GM11168 (cell line): ENCODE results near the gene FAM111B.

Experiments
- in situ Hi-C: fragments of 300-500 bp; cut with MboI; formaldehyde crosslinking; loops from one replicate; pipeline ENCODE4 v1.12.0; 2022; ENCODE audit warnings: low sequenced_read_pairs; ENCODE audit not compliant: unreplicated experiment

The FAM111B gene

DNA sequence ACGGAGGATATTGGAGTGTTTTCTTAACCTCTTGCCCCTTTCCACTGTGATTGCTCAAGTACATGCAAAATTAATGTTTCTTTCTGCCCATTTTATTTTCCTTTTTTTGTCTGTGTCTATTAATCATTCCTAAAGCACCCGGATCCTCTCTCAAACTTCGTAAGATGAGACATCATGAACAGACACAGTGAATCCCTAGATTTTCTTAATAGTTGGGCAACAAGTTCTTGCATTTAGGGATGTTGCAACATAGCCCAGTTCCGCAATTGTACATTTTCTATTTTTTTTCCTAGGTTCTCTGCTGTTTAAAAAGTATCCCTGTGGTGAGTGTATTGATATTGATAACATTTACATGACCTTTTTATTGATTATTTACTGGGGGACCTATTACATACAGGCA is 38.5 kb downstream of the FAM111B start:
- in situ Hi-C loops = no loop called here

DNA sequence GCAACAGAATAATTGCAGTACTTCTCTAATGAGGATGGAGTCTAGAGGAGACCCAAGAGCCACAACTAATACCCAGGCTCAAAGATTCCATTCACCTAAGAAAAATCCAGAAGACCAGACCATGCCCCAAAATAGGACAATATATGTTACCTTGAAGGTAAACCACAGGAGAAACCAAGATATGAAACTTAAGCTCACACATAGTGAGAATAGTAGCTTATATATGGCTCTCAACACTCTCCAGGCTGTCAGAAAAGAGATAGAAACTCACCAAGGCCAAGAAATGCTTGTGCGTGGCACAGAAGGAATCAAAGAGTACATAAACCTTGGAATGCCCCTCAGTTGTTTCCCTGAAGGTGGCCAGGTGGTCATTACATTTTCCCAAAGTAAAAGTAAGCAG is 44.7 kb downstream of the FAM111B start:
- in situ Hi-C loops = no loop called here

DNA sequence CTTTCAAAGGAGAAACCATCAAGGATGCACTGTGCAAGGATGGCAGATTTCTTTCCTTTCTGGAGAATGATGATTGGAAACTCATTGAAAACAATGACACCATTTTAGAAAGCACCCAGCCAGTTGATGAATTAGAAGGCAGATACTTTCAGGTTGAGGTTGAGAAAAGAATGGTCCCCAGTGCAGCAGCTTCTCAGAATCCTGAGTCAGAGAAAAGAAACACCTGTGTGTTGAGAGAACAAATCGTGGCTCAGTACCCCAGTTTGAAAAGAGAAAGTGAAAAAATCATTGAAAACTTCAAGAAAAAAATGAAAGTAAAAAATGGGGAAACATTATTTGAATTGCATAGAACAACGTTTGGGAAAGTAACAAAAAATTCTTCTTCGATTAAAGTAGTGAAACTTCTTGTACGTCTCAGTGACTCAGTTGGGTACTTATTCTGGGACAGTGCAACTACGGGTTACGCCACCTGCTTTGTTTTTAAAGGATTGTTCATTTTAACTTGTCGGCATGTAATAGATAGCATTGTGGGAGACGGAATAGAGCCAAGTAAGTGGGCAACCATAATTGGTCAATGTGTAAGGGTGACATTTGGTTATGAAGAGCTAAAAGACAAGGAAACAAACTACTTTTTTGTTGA is 45.4 kb downstream of the FAM111B start:
- in situ Hi-C loops = no loop called here

DNA sequence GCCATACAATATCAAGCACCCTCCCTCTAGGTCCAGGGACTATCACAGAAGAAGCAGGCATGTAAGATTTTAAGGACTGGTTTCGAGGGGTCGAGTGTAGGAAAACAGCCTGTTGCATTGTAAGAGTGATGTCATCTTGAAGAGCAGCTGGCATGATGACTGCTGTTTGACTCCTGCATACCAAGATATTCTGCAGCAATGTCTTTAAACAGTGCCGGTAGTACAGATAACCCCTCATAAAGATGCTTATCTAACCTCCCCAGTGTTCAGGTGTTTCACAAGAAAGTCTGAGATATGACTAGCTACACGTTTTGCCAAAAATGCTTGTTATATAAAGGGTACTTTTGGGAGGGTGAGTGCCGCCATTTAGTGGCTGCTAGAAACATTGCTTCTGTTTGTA is 47.6 kb downstream of the FAM111B start:
- in situ Hi-C loops = no loop called here

DNA sequence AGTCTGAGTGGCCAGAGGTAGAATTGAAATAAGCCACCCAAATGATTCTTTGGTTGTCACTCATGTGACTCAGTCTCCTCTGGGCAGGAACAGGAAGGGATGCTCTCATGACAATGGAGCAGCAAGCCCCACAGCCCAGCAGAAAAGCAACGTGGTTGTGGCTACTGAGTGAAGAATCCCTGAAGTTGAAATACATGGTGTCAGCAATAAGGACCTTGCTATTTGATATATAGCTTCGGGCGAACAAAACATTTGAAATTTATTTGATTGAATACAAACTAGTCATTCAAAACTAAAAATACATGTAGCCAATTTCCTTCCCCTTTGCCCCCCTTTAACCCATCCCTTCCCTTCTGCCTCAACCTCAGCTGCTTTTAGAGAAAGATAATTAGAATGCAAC is 50.4 kb downstream of the FAM111B start:
- in situ Hi-C loops = no loop called here

DNA sequence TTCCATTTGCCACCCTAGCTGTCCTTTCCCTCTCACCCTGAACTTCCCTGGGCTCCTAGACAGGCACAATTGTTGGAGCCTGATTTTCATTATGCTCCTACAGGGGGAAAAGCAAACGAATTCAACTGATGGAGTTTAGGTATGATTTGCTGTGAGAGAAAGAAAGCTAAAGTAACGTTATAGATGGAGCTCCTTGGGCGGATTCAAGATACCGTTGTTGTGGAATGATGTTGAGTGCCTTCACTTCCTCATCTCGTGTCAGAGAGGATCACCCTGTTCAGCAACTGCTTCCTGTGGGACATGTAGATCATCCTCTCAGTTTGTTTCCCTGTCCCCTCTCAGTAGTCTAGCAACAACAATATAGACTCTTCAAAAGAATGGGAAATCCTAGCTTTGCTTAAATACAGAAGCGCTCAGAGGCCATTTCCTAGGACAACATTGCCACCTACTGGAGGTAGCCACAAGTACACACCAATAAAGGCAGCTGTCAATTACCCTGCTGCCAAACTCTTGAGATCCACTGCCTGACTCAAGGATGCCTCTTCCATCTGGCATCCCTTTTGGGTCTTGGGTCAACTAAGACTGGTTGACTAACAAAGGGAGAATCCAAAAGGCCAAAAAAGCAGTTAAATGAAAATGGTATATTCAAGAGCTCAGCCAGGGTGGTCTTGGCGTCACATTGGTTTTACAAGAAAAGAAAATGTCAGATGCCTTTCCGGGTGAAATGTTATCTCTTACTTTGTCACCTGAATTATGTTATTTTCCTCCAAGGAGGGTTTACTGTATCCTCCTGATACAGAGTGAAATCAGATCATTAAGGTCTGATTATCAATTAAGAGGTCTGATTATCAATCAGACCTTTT is 51.4 kb downstream of the FAM111B start:
- in situ Hi-C loops = no loop called here

DNA sequence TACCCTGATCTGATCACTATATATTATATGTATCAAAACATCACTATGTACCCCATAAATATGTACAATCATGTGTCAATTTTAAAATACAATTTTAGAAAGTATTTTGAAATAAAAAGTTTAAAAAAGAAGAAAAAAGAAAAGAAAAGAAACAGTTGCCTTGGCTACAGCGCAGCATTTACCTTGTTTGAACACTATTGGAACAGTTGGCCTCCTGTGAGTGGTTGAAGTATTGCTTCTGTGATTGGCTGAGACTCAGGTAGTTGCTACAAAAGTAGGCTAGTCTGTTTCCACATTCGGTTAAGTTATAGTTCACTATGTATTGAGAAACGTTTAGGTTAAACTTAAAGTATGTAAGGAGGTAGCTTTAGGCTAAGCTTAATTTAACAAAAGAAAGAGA is 57.0 kb downstream of the FAM111B start:
- in situ Hi-C loops = no loop called here

DNA sequence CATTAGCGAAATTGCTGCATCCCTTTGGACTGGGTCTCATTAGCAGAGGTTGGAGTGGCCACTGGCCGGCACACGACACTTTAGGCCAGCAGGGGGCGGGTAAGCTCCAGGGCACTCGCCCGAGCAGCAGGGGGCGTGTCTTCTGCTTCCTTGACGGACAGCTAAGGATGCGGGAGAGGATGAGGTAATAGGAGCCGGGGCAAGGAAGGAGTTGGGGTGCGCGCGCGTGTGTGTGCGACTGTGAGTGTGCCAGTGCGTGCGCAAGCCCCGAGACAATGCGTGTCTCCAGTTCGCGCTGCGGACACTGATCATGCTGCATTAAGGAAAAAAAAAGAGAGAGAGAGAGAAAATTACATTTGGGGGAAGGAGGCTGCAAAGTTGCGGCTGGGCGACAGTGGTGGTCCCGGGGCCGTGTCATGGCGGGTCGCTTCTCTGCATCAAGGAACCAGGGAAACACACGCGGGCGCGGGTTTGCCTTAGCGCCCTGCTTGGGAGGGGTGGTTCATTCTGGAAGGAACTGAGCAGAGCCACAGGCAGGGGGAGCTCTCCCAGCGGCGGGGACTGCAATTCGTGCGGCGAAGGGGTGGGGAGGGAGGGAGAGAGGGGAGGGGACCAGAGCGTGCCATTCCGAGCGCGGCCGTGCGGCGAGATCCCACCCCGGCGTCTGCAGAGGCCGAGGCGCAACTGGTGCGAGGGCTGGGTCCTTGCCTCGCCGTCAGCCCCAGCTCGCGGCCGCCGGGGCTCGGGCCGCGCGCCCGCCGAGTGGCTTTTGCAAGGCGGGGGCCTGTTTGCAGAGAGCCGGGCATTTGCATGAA is 64.7 kb downstream of the FAM111B start, which contains the start of gene DTX4:
DTX4 (plus strand) TSS at position 625 of the 815 bp plus-strand sequence. CDS start 464 bp downstream, outside the sequence.
- in situ Hi-C loops = loop anchor here (10.0 kb wide), 1 partner anchor 253 kb away; the partner anchor contains the start of gene OR5A2

DNA sequence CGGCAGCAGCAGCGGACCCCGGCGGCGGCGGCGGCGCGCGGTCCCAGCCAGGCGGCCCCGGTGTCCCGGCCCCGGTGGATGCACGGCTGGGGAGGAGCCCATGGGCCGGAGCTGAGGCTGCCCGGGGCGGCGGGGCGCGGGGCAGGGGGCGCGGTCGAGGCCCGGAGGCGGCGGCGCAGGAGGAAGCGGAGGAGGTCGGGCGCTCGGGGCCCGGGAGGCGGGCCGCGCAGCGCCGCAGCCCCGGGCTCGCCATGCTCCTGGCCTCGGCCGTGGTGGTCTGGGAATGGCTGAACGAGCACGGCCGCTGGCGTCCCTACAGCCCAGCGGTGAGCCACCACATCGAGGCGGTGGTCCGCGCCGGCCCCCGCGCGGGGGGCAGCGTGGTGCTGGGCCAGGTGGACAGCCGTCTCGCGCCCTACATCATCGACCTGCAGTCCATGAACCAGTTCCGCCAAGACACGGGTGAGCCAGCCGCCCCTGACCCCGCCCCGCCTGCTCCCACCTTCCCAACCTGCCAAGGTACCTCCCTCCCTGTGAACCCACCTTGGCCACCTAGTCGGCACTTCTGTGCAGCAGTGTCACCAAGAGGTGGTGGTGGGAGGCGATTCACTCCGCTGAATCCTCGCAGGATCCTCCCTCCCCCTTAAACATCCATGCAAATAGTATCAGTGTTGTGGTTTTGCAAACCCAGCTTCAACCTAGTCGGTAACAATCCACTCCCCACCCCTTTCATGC is 65.5 kb downstream of the FAM111B start:
- in situ Hi-C loops = loop anchor here (10.0 kb wide), 1 partner anchor 252 kb away; the partner anchor contains the start of gene OR5A2

DNA sequence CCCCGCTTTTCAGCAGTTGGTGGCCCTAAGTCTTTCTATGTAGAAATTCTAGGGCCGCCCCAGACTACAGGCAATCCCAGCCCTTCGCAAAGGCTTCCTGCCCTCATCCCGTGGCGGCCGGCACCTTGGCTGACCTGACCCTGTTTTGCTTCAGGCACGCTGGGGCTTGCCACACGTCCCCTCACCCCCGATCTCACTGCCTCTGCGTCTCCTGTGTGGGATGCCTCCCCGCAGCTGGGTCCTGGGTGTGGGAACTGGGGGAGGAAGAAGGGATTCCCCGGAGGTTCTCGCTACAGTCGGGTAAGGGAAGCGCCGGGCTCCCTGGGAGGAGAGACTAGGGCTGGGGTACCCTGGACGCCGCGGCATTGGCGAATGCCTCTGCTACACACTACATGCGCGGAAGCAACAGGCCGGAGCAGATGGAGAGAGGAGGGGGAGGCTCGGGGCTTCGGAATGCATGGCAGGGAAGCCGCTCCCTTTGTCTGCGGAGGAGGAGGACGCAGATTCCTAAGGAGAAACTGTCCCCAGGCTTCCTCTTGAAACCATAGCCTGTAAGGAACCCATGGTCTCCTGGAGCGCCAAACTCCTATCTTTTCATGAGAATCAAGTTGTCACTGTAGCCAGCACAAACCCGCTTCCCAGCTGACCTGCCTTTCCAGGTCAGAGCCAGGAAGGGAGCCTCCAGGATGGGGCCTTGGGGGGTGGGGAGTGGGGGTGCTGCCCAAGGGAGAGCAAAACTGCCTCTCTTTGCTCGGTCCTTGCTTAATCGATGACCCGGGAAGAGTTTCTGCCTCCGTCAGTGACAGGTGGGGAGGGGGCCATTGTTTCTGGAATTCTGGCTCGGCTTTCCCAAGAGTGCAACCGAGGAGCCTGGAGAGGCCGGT is 66.3 kb downstream of the FAM111B start:
- in situ Hi-C loops = loop anchor here (10.0 kb wide), 1 partner anchor 251 kb away; the partner anchor contains the start of gene OR5A2

DNA sequence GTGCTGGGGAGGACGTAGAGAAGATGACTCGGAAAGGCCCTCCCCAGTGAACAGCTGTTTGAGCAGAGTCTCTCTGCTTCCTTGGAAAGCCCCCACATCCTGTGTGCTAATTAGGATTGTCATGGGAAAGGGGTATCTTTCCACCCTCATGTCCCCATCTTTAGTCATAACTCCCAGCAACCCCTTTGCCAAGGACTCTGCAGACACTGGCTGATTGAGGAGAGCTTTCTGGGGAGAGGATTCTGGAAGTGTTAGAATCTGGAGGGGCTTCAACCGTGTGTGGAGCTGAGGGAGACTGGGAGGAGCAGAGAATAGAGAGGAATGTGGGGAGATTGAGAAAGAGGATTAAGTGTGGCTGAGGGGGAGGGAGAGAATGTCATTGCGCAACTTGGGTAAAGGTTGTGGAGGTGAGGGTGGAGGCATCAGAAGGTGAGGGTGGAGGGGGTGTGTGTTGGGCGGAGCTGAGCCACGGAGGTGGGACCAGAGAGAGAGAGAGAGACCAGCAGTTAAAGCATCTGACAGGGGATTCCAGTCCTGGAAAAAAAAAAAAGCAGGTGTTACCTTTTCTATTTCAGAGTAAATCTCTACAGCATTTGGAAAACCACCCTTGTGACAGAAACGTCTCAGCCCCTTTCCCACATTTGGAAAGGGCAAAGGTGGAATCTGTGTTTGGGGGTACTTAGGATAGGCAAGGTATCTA is 67.1 kb downstream of the FAM111B start:
- in situ Hi-C loops = loop anchor here (10.0 kb wide), 1 partner anchor 251 kb away; the partner anchor contains the start of gene OR5A2

DNA sequence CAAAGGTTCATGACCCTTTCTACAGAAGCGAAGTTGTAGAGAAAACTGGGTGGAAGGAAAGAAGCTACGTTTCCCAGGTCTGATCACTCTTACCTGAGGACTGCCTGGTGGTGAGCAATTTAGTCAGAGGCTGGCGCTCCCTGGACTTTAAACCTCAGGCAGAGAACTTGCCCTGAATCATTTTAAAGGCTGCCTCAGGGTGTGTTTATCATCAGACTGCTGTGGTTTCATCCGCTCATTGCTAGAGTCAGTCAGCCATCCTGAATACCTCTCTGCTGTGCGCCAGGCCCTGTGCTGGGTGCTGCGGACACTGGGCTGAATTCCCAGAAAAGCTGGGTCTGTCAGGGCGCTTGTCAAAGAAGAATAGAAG is 67.6 kb downstream of the FAM111B start:
- in situ Hi-C loops = loop anchor here (10.0 kb wide), 1 partner anchor 250 kb away; the partner anchor contains the start of gene OR5A2

DNA sequence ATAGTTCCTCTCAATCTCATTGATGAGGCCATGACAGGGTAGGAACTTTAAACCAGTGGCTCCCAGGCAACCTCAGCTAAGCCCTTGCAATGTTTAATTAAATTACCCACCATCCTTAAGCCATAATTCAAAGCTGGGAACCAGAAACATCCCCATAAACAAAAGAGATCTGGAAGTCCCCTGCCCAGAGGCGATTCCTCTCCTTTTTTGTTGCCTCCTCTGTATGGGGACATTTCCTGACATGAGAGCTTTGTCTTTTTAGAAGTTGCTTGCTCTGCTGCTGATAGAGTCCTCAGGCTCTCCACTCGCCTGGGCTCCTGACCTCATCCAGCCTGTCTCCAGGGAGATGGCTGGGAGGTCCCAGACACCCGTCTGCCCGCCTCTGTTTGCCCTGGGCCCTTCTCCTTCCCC is 68.1 kb downstream of the FAM111B start:
- in situ Hi-C loops = loop anchor here (10.0 kb wide), 1 partner anchor 250 kb away; the partner anchor contains the start of gene OR5A2

DNA sequence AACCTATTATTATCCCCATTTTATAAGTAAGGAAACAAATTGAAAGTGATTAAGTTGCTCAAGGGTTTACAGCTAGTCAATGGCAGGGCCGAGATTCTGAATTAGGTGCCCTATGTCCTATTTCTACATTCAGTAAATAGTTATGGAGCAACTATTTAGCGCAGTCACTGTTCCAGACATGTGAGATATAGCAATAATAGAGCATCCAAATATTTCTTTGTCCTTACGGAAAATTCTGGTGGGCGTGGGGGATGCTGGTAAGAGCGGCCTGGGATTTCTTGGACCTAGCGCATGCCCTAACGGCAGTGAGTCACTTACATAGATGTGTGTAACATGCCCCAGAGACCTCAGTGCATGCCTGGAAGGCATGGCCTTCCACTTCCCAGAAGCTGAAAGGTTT is 69.3 kb downstream of the FAM111B start:
- in situ Hi-C loops = loop anchor here (10.0 kb wide), 1 partner anchor 248 kb away; the partner anchor contains the start of gene OR5A2
